Measurements from ENCODE around the gene BAZ1B.

DNA sequence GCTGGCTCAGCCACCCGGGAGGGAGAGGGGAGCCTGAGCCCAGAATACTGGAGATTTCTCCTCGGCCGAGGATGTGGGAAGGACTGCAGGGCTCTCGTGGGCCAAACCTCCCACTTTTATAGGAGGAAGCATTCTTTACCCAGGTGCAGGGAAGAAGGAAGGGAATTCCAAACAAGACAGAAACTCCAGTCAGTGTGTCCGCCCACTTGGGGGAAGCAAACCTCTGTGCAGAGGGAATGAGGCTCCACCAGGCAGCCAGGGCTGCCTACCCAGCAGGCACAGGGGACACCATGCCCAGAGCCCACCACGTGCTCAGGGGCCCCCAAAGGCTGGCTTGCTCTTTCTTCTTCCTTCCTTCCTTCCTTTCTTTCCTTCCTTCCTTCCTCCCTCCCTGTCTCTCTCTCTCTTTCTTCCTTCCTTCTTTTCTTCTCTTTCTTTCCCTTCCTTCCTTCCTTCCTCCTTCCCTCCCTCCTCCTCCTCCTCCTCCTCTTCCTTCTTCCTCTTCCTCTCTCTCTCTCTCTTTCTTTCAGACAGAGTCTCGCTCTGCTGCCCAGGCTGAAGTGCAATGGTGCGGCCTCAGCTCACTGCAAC is 103.9 kb downstream of the BAZ1B start:
- no peak for TF ChIP-seq POLR2A (IDR thresholded peaks at IDR 0.05; ENCODE audit: extremely low read depth, insufficient read length)
- TF ChIP-seq, protein P1, sequence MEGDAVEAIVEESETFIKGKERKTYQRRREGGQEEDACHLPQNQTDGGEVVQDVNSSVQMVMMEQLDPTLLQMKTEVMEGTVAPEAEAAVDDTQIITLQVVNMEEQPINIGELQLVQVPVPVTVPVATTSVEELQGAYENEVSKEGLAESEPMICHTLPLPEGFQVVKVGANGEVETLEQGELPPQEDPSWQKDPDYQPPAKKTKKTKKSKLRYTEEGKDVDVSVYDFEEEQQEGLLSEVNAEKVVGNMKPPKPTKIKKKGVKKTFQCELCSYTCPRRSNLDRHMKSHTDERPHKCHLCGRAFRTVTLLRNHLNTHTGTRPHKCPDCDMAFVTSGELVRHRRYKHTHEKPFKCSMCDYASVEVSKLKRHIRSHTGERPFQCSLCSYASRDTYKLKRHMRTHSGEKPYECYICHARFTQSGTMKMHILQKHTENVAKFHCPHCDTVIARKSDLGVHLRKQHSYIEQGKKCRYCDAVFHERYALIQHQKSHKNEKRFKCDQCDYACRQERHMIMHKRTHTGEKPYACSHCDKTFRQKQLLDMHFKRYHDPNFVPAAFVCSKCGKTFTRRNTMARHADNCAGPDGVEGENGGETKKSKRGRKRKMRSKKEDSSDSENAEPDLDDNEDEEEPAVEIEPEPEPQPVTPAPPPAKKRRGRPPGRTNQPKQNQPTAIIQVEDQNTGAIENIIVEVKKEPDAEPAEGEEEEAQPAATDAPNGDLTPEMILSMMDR (IDR thresholded peaks at IDR 0.05; ENCODE audit: low read depth, low read length): no peak
- TF ChIP-seq, protein P2, sequence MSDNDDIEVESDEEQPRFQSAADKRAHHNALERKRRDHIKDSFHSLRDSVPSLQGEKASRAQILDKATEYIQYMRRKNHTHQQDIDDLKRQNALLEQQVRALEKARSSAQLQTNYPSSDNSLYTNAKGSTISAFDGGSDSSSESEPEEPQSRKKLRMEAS (IDR thresholded peaks at IDR 0.05; ENCODE audit: low read depth, low read length): no peak
